Measurements from ENCODE around the gene GATM. TPM values are rescaled to one million over a fixed set of nuclear protein-coding genes. Genes with fewer than 3 reads are reported as not detected.

GATM gene
- total RNA-seq, 8 experiments from 2014 or later, result 1.4 to 69.2 (median 16.3) TPM

DNA sequence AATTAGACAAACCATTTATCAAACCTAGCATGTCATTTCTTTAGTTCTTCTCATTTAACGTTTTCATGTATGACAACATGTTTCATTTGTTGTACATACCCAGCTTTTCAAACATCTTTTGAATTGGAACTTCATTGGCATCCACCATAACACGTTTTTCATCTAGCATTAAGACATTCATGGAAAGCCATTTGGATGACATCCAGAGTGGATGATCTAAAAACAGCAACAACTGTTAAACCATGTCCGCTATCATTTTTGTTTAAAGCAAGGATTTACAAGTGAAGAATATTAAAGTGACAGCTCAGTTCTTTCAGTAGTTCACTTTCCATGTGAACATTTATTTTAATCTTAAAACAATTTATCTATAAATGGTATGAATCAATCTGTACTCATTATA lies 14.5 kb downstream of the GATM start:
- in situ Hi-C loops (cut with MboI; ENCODE audit: low pct_unique_long_range_greater_than_20kb in 2 of 9, low sequenced_read_pairs in 9 of 9, unreplicated experiment in 9 of 9), result no loop called here
- WGBS, 10 experiments, result 13 to 92% (median 65%) methylated on average over 2 to 3 of the region's 3 CpGs
- ATAC-seq (replicated peaks in 6 of 8), result no peak
- H3K27ac ChIP-seq, result no peak overlapping the region
- H3K4me1 ChIP-seq (replicated peaks in 1 of 2), result no peaks in the 10 kb centered on the region
- H3K4me3 ChIP-seq, result no peak overlapping the region

DNA sequence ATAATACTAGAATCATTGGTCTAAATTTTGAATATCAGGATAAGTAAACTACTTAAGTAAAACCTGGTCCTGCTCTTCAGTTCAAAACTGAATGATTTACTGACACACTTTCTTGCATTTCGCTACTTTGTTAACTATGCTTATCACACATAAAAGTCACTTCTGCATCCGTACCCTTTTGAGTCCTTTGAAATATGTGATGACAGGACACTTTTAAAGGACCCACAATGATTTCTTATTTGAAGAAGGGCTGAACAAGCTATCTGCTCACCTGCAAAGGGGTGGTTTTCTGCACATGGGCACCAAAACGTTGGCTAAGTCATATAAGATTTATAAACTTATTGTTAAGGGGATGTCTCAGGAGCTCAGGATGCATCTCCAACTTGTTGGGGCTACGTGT lies 15.0 kb downstream of the GATM start:
- ATAC-seq (replicated peaks in 6 of 8), result no peak
- no peak overlapping the region for H3K27ac ChIP-seq
- no peaks in the 10 kb centered on the region for H3K4me1 ChIP-seq (replicated peaks in 1 of 2)
- H3K4me3 ChIP-seq, result no peak overlapping the region
- in situ Hi-C loops (cut with MboI; ENCODE audit: low pct_unique_long_range_greater_than_20kb in 2 of 9, low sequenced_read_pairs in 9 of 9, unreplicated experiment in 9 of 9), result no loop called here
- WGBS, 10 experiments, result 13 to 100% (median 77%) methylated on average over 1 to 4 of the region's 4 CpGs

DNA sequence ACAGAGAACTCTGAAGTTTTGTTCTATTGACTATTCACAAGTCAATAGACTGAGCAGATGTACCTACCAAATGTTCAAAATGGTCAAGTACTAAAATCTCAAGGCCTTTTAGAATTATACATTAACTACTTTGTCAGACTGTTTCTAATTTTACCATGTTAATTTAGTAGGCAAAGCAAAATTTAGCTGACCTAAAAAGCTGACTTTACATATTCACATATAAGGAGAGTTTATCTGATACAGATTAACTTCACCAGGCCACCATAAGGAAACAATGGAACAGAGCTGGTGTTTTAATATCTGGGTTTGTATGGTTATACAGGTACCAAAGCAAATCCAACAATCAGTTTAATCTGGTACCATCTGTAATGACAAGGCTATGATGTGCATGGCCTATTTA lies 15.9 kb downstream of the GATM start:
- in situ Hi-C loops (cut with MboI; ENCODE audit: low pct_unique_long_range_greater_than_20kb in 2 of 9, low sequenced_read_pairs in 9 of 9, unreplicated experiment in 9 of 9), result no loop called here
- Histone ChIP-seq H3K4me1 (replicated peaks in 1 of 2) (no peaks in the 10 kb centered on the region), H3K4me3 (no peak overlapping the region), H3K27ac (no peak overlapping the region)
- no peak for ATAC-seq (replicated peaks in 6 of 8)

DNA sequence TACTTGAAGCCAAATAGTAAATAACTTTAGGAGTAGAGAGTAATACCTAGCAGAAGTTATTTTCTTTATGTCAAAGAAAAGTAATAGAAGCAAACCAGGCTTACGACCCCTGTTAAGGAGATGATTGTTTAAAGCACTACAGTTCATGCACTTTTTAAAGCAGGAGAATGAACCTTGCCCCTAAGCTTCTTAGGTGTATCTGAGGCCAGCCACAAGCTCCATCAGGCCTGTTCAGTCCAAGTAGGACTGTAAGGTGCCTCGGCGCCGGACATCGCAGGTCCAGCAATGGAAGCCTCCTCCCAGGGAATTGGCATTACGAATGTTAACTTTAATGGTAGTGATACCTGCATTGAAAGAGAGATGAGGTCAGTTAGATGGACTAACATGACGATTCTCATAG lies 16.5 kb downstream of the GATM start:
- in situ Hi-C loops (cut with MboI; ENCODE audit: low pct_unique_long_range_greater_than_20kb in 2 of 9, low sequenced_read_pairs in 9 of 9, unreplicated experiment in 9 of 9), result no loop called here
- no peak overlapping the region for H3K27ac ChIP-seq
- WGBS, 10 experiments, result 17 to 100% (median 73%) methylated on average over 1 to 6 of the region's 7 CpGs; no CpG with 5 or more reads in 2 of the 10 experiments
- H3K4me1 ChIP-seq (replicated peaks in 1 of 2), result no peaks in the 10 kb centered on the region
- ATAC-seq (replicated peaks in 6 of 8), result no peak
- no peak overlapping the region for H3K4me3 ChIP-seq

GRCh38 chr15:45355860-45356259 lies 22.5 kb downstream of the GATM start:
- Histone ChIP-seq H3K4me1 (replicated peaks in 1 of 2) (peaks cover 0 to 3% of the 10 kb centered on the region in 2 donors), H3K4me3 (no peak overlapping the region), H3K27ac (no peak overlapping the region)
- in situ Hi-C loops (cut with MboI; ENCODE audit: low pct_unique_long_range_greater_than_20kb in 2 of 9, low sequenced_read_pairs in 9 of 9, unreplicated experiment in 9 of 9), result no loop called here
- no peak for ATAC-seq (replicated peaks in 6 of 8)
- 35 to 100% (median 83%) methylated on average over 1 to 2 of the region's 2 CpGs; no CpG with 5 or more reads in 1 of the 10 experiments for WGBS, 10 experiments

GRCh38 chr15:45354711-45355110 lies 23.6 kb downstream of the GATM start:
- Histone ChIP-seq H3K27ac (no peak overlapping the region), H3K4me1 (replicated peaks in 1 of 2) (peaks cover 7 to 9% of the 10 kb centered on the region in 2 donors), H3K4me3 (no peak overlapping the region)
- ATAC-seq (replicated peaks in 6 of 8), result no peak
- in situ Hi-C loops (cut with MboI; ENCODE audit: low pct_unique_long_range_greater_than_20kb in 2 of 9, low sequenced_read_pairs in 9 of 9, unreplicated experiment in 9 of 9), result no loop called here
- 21 to 100% (median 92%) methylated on average over 1 to 5 of the region's 5 CpGs; no CpG with 5 or more reads in 1 of the 10 experiments for WGBS, 10 experiments

GRCh38 chr15:45351227-45351626 lies 27.1 kb downstream of the GATM start:
- H3K4me1 ChIP-seq (replicated peaks in 1 of 2), result peaks cover 12% of the 10 kb centered on the region in 2 donors
- H3K4me3 ChIP-seq, result no peak overlapping the region
- H3K27ac ChIP-seq, result no peak overlapping the region
- ATAC-seq (replicated peaks in 6 of 8), result no peak
- WGBS, 10 experiments, result 47 to 100% (median 83%) methylated on average over 1 to 2 of the region's 2 CpGs; no CpG with 5 or more reads in 3 of the 10 experiments
- in situ Hi-C loops (cut with MboI; ENCODE audit: low pct_unique_long_range_greater_than_20kb in 2 of 9, low sequenced_read_pairs in 9 of 9, unreplicated experiment in 9 of 9), result no loop called here

DNA sequence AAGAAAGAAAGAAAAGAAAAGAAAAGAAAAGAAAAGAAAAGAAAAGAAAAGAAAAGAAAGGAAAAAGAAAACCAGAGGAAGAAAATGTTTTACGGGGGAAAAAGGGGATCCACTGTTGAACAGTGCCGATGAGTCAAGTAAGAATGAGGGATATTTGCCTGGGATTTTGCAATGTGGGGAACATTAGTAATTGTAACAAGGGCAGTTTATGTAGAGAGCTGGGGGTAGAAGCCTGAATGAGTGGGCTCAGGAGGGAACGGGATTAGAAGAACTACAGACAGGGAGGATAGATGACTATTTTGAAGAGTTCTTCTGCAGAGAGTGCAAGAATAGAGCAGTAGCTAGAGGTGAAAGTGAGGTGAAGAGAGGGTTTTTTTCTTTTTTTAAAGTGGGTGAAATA lies 28.7 kb downstream of the GATM start:
- peak in 3 of 8 experiments; percentile 40 to 49 (median 43) for ATAC-seq (replicated peaks in 6 of 8)
- Histone ChIP-seq H3K4me1 (replicated peaks in 1 of 2) (peaks cover 12% of the 10 kb centered on the region in 2 donors), H3K27ac (no peak overlapping the region), H3K4me3 (no peak overlapping the region)
- in situ Hi-C loops (cut with MboI; ENCODE audit: low pct_unique_long_range_greater_than_20kb in 2 of 9, low sequenced_read_pairs in 9 of 9, unreplicated experiment in 9 of 9), result no loop called here
- WGBS, 10 experiments, result 43 to 88% (median 72%) methylated on average over 2 to 3 of the region's 3 CpGs; no CpG with 5 or more reads in 2 of the 10 experiments

DNA sequence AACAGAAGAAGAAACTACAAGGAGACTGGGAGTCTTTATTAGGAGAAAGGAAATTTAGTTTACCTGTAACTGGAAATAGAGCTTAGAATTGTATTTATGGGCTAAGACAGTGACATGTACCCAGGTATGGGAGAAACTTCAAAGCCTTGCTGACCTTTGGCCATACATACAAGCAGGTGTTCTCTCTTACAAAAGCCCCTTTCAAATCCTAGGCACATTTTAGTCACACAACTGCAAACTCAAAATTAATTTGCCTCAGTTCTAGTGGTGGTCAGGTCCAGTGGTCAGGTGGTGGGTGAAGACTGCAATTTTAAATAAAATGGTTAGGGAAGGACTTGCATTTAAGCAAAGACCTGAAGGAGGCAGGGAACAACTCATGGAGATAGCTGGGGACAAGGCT lies 30.4 kb downstream of the GATM start:
- H3K4me1 ChIP-seq (replicated peaks in 1 of 2), result peaks cover 12% of the 10 kb centered on the region in 2 donors
- ATAC-seq (replicated peaks in 6 of 8), result no peak
- H3K27ac ChIP-seq, result no peak overlapping the region
- in situ Hi-C loops (cut with MboI; ENCODE audit: low pct_unique_long_range_greater_than_20kb in 2 of 9, low sequenced_read_pairs in 9 of 9, unreplicated experiment in 9 of 9), result no loop called here
- no peak overlapping the region for H3K4me3 ChIP-seq

- H3K27ac ChIP-seq, result no peak overlapping the region
- in situ Hi-C loops (cut with MboI; ENCODE audit: low pct_unique_long_range_greater_than_20kb in 2 of 9, low sequenced_read_pairs in 9 of 9, unreplicated experiment in 9 of 9), result no loop called here
- no peak overlapping the region for H3K4me3 ChIP-seq
- no peak for ATAC-seq (replicated peaks in 6 of 8)
- WGBS, 10 experiments, result 20 to 100% (median 65%) methylated on average over 1 to 3 of the region's 4 CpGs; no CpG with 5 or more reads in 2 of the 10 experiments
- peaks cover 12% of the 10 kb centered on the region in 2 donors for H3K4me1 ChIP-seq (replicated peaks in 1 of 2)
These were observed 31.3 kb downstream of the GATM start for GRCh38 chr15:45347033-45347432.

DNA sequence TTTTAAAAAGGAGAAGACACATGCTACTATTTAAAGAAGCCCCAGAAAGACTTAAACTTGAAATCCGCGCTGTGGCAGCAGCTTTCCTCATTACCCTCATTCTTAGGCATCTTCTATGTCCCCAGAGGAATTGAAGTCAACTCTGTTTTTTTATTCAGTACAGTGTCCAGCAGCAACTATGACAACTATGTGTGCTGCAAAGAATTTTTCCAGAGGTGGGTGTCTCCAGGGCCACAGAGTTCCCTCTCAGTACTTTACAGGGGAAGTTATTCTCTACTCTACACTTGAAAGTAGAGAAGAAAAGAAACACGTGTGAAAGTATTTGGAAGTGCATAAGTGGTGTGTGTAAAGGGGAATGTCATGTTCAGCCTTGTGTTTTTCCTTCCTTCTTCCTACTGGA lies 32.0 kb downstream of the GATM start:
- Histone ChIP-seq H3K4me3 (no peak overlapping the region), H3K27ac (no peak overlapping the region), H3K4me1 (replicated peaks in 1 of 2) (peaks cover 12% of the 10 kb centered on the region in 2 donors)
- 0 to 80% (median 47%) methylated on average over 1 to 3 of the region's 3 CpGs; no CpG with 5 or more reads in 1 of the 10 experiments for WGBS, 10 experiments
- peak in 5 of 8 experiments; percentile 20 to 99 (median 78) for ATAC-seq (replicated peaks in 6 of 8)
- in situ Hi-C loops (cut with MboI; ENCODE audit: low pct_unique_long_range_greater_than_20kb in 2 of 9, low sequenced_read_pairs in 9 of 9, unreplicated experiment in 9 of 9), result no loop called here

DNA sequence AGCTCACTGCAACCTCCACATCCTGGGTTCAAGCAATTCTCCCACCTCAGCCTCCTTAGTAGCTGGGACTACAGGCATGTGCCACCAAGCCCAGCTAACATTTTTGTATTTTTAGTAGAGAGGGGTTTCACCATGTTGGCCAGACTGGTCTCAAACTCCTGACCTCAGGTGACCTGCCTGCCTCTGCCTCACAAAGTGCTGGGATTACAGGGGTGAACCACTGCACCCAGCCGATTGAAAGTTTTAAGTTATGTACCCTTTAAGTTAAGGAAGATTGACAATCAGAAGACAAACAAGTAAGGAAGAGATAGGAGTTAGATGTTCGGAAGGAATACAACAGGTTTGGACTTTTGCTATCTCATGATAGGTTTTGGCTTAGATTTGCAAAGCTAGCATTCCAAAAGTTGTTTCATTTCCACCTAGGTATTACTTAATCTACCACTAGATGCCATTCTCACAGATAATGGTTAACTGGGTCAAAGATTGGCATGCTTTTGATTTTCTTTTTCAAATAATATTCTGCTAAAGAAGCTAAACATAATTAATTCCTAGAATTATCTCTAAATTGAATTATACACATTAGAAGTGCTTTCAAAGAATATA lies 35.0 kb downstream of the GATM start:
- WGBS, 10 experiments, result 38 to 100% (median 96%) methylated on average over 1 to 2 of the region's 2 CpGs; no CpG with 5 or more reads in 2 of the 10 experiments
- H3K4me3 ChIP-seq, result no peak overlapping the region
- H3K4me1 ChIP-seq (replicated peaks in 1 of 2), result peaks cover 0 to 3% of the 10 kb centered on the region in 2 donors
- H3K27ac ChIP-seq, result no peak overlapping the region
- ATAC-seq (replicated peaks in 6 of 8), result no peak
- in situ Hi-C loops (cut with MboI; ENCODE audit: low pct_unique_long_range_greater_than_20kb in 2 of 9, low sequenced_read_pairs in 9 of 9, unreplicated experiment in 9 of 9), result no loop called here

GRCh38 chr15:45341790-45342189 lies 36.6 kb downstream of the GATM start:
- 8 to 84% (median 60%) methylated on average over 3 to 4 of the region's 4 CpGs for WGBS, 10 experiments
- ATAC-seq (replicated peaks in 6 of 8), result no peak
- H3K4me1 ChIP-seq (replicated peaks in 1 of 2), result peaks cover 0 to 3% of the 10 kb centered on the region in 2 donors
- H3K27ac ChIP-seq, result no peak overlapping the region
- H3K4me3 ChIP-seq, result no peak overlapping the region
- in situ Hi-C loops (cut with MboI; ENCODE audit: low pct_unique_long_range_greater_than_20kb in 2 of 9, low sequenced_read_pairs in 9 of 9, unreplicated experiment in 9 of 9), result no loop called here

- ATAC-seq (replicated peaks in 6 of 8), result no peak
- 33 to 100% (median 63%) methylated on average over 1 to 3 of the region's 3 CpGs; no CpG with 5 or more reads in 1 of the 10 experiments for WGBS, 10 experiments
- in situ Hi-C loops (cut with MboI; ENCODE audit: low pct_unique_long_range_greater_than_20kb in 2 of 9, low sequenced_read_pairs in 9 of 9, unreplicated experiment in 9 of 9), result no loop called here
- H3K4me1 ChIP-seq (replicated peaks in 1 of 2), result no peaks in the 10 kb centered on the region
- no peak overlapping the region for H3K27ac ChIP-seq
- H3K4me3 ChIP-seq, result no peak overlapping the region
These were observed 37.9 kb downstream of the GATM start for GRCh38 chr15:45340429-45340828.

Data from motor neuron (in vitro differentiated cells).